HG03575 (cell line): Measurements from ENCODE around the gene VASH2.
A peak's percentile ranks its signal among the peaks of the same experiment; 100 is the strongest.
"Not testable (repeated sequence)": the region's sequence is repeated elsewhere in the genome, so short reads cannot be mapped to it uniquely, and the experiment has no call there.

Experiments
- ATAC-seq: cut with Tn5 transposase; IDR thresholded peaks from one replicate; pipeline ENCODE4 v1.9.1; 2021; ENCODE audit not compliant: unreplicated experiment, insufficient number of reproducible peaks, low FRiP score; ENCODE audit errors: extremely low read depth

Gene VASH2

GRCh38 chr1:212975111-212975918 is 25.0 kb downstream of the VASH2 start:
- no peak for ATAC-seq

GRCh38 chr1:212976586-212976985 is 26.2 kb downstream of the VASH2 start:
- ATAC-seq, result no peak

GRCh38 chr1:212977781-212978645 is 27.7 kb downstream of the VASH2 start:
- no peak for ATAC-seq

- no peak for ATAC-seq
These were observed 29.2 kb downstream of the VASH2 start for GRCh38 chr1:212979340-212980122.

GRCh38 chr1:212980123-212980785 is 29.9 kb downstream of the VASH2 start:
- no peak for ATAC-seq

GRCh38 chr1:212981025-212981495 is 30.7 kb downstream of the VASH2 start:
- ATAC-seq, result no peak

GRCh38 chr1:212981571-212982328 is 31.4 kb downstream of the VASH2 start:
- peak; percentile 32 for ATAC-seq

GRCh38 chr1:212982430-212983152 is 32.2 kb downstream of the VASH2 start:
- no peak for ATAC-seq

- no peak for ATAC-seq
These were observed 33.1 kb downstream of the VASH2 start for GRCh38 chr1:212983482-212983881.

- no peak for ATAC-seq
These were observed 34.4 kb downstream of the VASH2 start for GRCh38 chr1:212984522-212985291.

- ATAC-seq, result no peak
These were observed 36.2 kb downstream of the VASH2 start for GRCh38 chr1:212986551-212986950.

- no peak for ATAC-seq
These were observed 37.5 kb downstream of the VASH2 start for GRCh38 chr1:212987702-212988322.

GRCh38 chr1:212990276-212990675 is 39.9 kb downstream of the VASH2 start:
- ATAC-seq, result no peak

GRCh38 chr1:212993960-212994359 is 43.6 kb downstream of the VASH2 start:
- ATAC-seq, result not testable (repeated sequence)

- no peak for ATAC-seq
These were observed 44.6 kb downstream of the VASH2 start for GRCh38 chr1:212994926-212995325.

- no peak for ATAC-seq
These were observed 52.9 kb downstream of the VASH2 start for GRCh38 chr1:213003256-213003655.
